NCI-H526 treated with DMSO at 0.1 percent for 48 hours (cell line): ENCODE data around the gene ATP6V0B.

Source experiments
- DNase-seq: peaks from one replicate; lab custom pipeline; 2025; lab: John Stamatoyannopoulos, UW

Gene ATP6V0B

GRCh38 chr1:43946236-43947060, 28.3 kb upstream of the ATP6V0B start, which contains the start of gene IPO13:
TSS of gene IPO13 (plus strand) at chr1:43946950. CDS start at chr1:43947601, 651 bp downstream.
- DNase-seq: peak; percentile 97

GRCh38 chr1:43947061-43947873, 27.5 kb upstream of the ATP6V0B start:
- no peak for DNase-seq

- DNase-seq: no peak
Measured at GRCh38 chr1:43947874-43948437, 26.8 kb upstream of the ATP6V0B start.

- no peak for DNase-seq
Measured at GRCh38 chr1:43949678-43950077, 25.1 kb upstream of the ATP6V0B start.

GRCh38 chr1:43951021-43951985, 23.5 kb upstream of the ATP6V0B start:
- DNase-seq: no peak

GRCh38 chr1:43952731-43953346, 21.9 kb upstream of the ATP6V0B start:
- DNase-seq: no peak

GRCh38 chr1:43953361-43953760, 21.4 kb upstream of the ATP6V0B start:
- no peak for DNase-seq

GRCh38 chr1:43954036-43954435, 20.7 kb upstream of the ATP6V0B start:
- DNase-seq: no peak

- no peak for DNase-seq
Measured at GRCh38 chr1:43956234-43956633, 18.5 kb upstream of the ATP6V0B start.

- DNase-seq: no peak
Measured at GRCh38 chr1:43957407-43958040, 17.2 kb upstream of the ATP6V0B start.

- DNase-seq: no peak
Measured at GRCh38 chr1:43958351-43959255, 16.2 kb upstream of the ATP6V0B start.

GRCh38 chr1:43960798-43961197, 14.0 kb upstream of the ATP6V0B start:
- DNase-seq: no peak

- DNase-seq: no peak
Measured at GRCh38 chr1:43961692-43962091, 13.1 kb upstream of the ATP6V0B start.

- no peak for DNase-seq
Measured at GRCh38 chr1:43962324-43962723, 12.4 kb upstream of the ATP6V0B start.

- DNase-seq: no peak
Measured at GRCh38 chr1:43963006-43963405, 11.8 kb upstream of the ATP6V0B start.

GRCh38 chr1:43963890-43964289, 10.9 kb upstream of the ATP6V0B start:
- no peak for DNase-seq

- no peak for DNase-seq
Measured at GRCh38 chr1:43965316-43965715, 9.4 kb upstream of the ATP6V0B start.

- no peak for DNase-seq
Measured at GRCh38 chr1:43968348-43968948, 6.3 kb upstream of the ATP6V0B start.

GRCh38 chr1:43969416-43969745, 5.4 kb upstream of the ATP6V0B start:
- no peak for DNase-seq
